A549 (cell line): ENCODE measurements around the gene PACSIN1. TPM values are rescaled to one million over a fixed set of nuclear protein-coding genes. Genes with fewer than 3 reads are reported as not detected.
A peak's percentile ranks its signal among the peaks of the same experiment; 100 is the strongest.

ENCODE experiments used
- ATAC-seq, 2 experiments: fragments of 200-7000 bp in 1 of 2; fragments of >200 bp in 1 of 2; cut with Nextera tagmentation in 1 of 2; cut with Tn5 transposase in 1 of 2; 3 replicates each; pipeline versions ENCODE4 v1.8.0 to v1.9.1; 2018 to 2020; ENCODE audit warnings: mild to moderate bottlenecking in 1 of 2, moderate library complexity in 1 of 2
- CTCF ChIA-PET: fragments of 300-600 bp; sonication (Branson Sonifier 250); formaldehyde crosslinking; extraction: SDS; loops from one replicate; lab custom pipeline; 2021; ENCODE audit warnings: antibody characterized with exemption, inconsistent platforms; lab: Yijun Ruan, JAX
- POLR2A ChIA-PET: fragments of 350-600 bp; formaldehyde crosslinking; extraction: SDS; loops from one replicate; lab custom pipeline; 2021; ENCODE audit warnings: antibody characterized with exemption, inconsistent platforms; lab: Yijun Ruan, JAX
- DNase-seq, 2 experiments: peaks; one replicate each; pipeline versions ENCODE4 v3.0.0 to v3.0.0-alpha.2; 2011 to 2016; ENCODE audit warnings: low read depth in 1 of 2, low spot score in 1 of 2
- FAIRE-seq: peaks from 2 replicates; lab custom pipeline; 2011; peaks lifted over from hg19 to GRCh38; lab: Jason Lieb, UNC
- H3K27ac ChIP-seq, 2 experiments: fragments of >200 bp; sonication (Bioruptor Twin); formaldehyde crosslinking; 3 replicates each; pipeline ENCODE4 v1.5.1; 2016 to 2017
- H3K4me1 ChIP-seq: fragments of >200 bp; sonication (Bioruptor Twin); formaldehyde crosslinking; 3 replicates; pipeline ENCODE4 v1.6.1; 2016
- H3K4me2 ChIP-seq: fragments of >200 bp; sonication (Bioruptor Twin); formaldehyde crosslinking; 3 replicates; pipeline ENCODE4 v1.6.1; 2016
- H3K4me3 ChIP-seq: fragments of >200 bp; sonication (Bioruptor Twin); formaldehyde crosslinking; 3 replicates; pipeline ENCODE4 v1.5.1; 2016
- H3K9me3 ChIP-seq: fragments of >200 bp; sonication (Bioruptor Twin); formaldehyde crosslinking; 3 replicates; pipeline ENCODE4 v1.6.1; 2016
- BHLHE40 ChIP-seq: IDR thresholded peaks from 2 replicates; pipeline ENCODE4 v1.6.1; 2012; ENCODE audit warnings: low read depth, low read length, inconsistent platforms
- E2F6 ChIP-seq: IDR thresholded peaks from 2 replicates; pipeline ENCODE4 v1.6.1; 2012; ENCODE audit warnings: low read depth, borderline replicate concordance
- EHMT2 ChIP-seq: fragments of 200-600 bp; sonication (generic); IDR thresholded peaks from 2 replicates; pipeline ENCODE4 v1.6.1; 2016; ENCODE audit warnings: antibody characterized with exemption, low read depth, mild to moderate bottlenecking, moderate library complexity
- EP300 ChIP-seq, 2 experiments: fragments of >200 bp; sonication (Bioruptor Twin); formaldehyde crosslinking; IDR thresholded peaks; 2 replicates in 1 of 2; 3 replicates in 1 of 2; pipeline ENCODE4 v1.6.1; 2016 to 2017
- HDAC2 ChIP-seq: fragments of 200-600 bp; sonication (generic); IDR thresholded peaks from 2 replicates; pipeline ENCODE4 v1.6.1; 2016
- HMGXB4 ChIP-seq: fragments of 250-450 bp; sonication (Bioruptor Pico); IDR thresholded peaks from 2 replicates; pipeline ENCODE4 v1.5.0; 2021; ENCODE audit warnings: mild to moderate bottlenecking, moderate library complexity, borderline replicate concordance
- JUN ChIP-seq, 2 experiments: fragments of >200 bp; sonication (Bioruptor Twin); formaldehyde crosslinking; IDR thresholded peaks; 2 replicates in 1 of 2; 3 replicates in 1 of 2; pipeline ENCODE4 v1.6.1; 2016 to 2017
- KDM1A ChIP-seq: fragments of 200-600 bp; sonication (generic); IDR thresholded peaks from 2 replicates; pipeline ENCODE4 v1.6.1; 2016; ENCODE audit warnings: low read depth, mild to moderate bottlenecking
- MYC ChIP-seq: IDR thresholded peaks from 2 replicates; pipeline ENCODE4 v1.6.1; 2012; ENCODE audit warnings: mild to moderate bottlenecking, inconsistent platforms, low read length, improper control_type of control experiment, borderline replicate concordance
- PBX3 ChIP-seq: IDR thresholded peaks from 2 replicates; pipeline ENCODE4 v1.6.1; 2012
- POLR2A ChIP-seq: IDR thresholded peaks from 2 replicates; pipeline ENCODE4 v1.6.1; 2012; ENCODE audit warnings: mild to moderate bottlenecking, low read length
- POLR2AphosphoS2 ChIP-seq: conservative IDR thresholded peaks from 2 replicates; pipeline ENCODE4 v1.6.1; 2012; ENCODE audit warnings: low read length, improper control_type of control experiment, inconsistent platforms
- RCOR1 ChIP-seq: fragments of 150-350 bp; IDR thresholded peaks from 2 replicates; pipeline ENCODE4 v1.6.1; 2014; ENCODE audit warnings: antibody characterized with exemption, low read length, low read depth
- SMC3 ChIP-seq: fragments of >200 bp; sonication (Bioruptor Twin); formaldehyde crosslinking; IDR thresholded peaks from 3 replicates; pipeline ENCODE4 v1.6.1; 2018; ENCODE audit warnings: inconsistent platforms
- SREBF2 ChIP-seq: fragments of 450-650 bp; IDR thresholded peaks from 2 replicates; pipeline ENCODE4 v1.6.1; 2014; ENCODE audit warnings: mild to moderate bottlenecking, moderate library complexity
- ZC3H11A ChIP-seq: fragments of 450-650 bp; IDR thresholded peaks from 2 replicates; pipeline ENCODE4 v1.6.1; 2014; ENCODE audit warnings: antibody characterized with exemption, mild to moderate bottlenecking
- ZFP36 ChIP-seq: fragments of 450-650 bp; IDR thresholded peaks from 2 replicates; pipeline ENCODE4 v1.6.1; 2014; ENCODE audit warnings: borderline replicate concordance; ENCODE audit not compliant: partially characterized antibody
- ZSCAN20 ChIP-seq: fragments of 250-450 bp; sonication (Bioruptor Pico); IDR thresholded peaks from 2 replicates; pipeline ENCODE4 v1.8.0; 2022; ENCODE audit warnings: mild to moderate bottlenecking, moderate library complexity
- WGBS: methylation state at CpG from one replicate; pipeline ENCODE4 v1.1.6; 2017; ENCODE audit errors: missing lambda C conversion rate; 5-methylcytosine and 5-hydroxymethylcytosine counted together
- polyA plus RNA-seq, 4 experiments: library from polyadenylated mRNA; depleted of rRNA in 3 of 4; stranded (reverse); fragments of >200 nt; fragmentation: RNase III in 1 of 4; extraction: RNeasy Plus Mini Kit Qiagen cat#74134 plus additional on column Dnase treatment in 1 of 4; gene quantifications; 2 replicates in 3 of 4; 3 replicates in 1 of 4; pipeline ENCODE4 v1.2.3, GENCODE V29; 2011 to 2017

The PACSIN1 gene
- polyA plus RNA-seq, 2 of the 4 experiments (the other 2 are of a cell fraction), result 0.14 to 0.30 TPM

GRCh38 chr6:34462010-34462409 is 3.9 kb upstream of the PACSIN1 start:
- no peak for FAIRE-seq
- Histone ChIP-seq H3K4me1 (peaks cover 10% of the 10 kb centered on the region), H3K4me3 (no peak overlapping the region), H3K27ac (peak overlapping the region; percentile 41 to 71; a peak in 4 of 6 replicates), H3K9me3 (no peaks in the 10 kb centered on the region), H3K4me2 (peak overlapping the region; percentile 66)
- 71% methylated on average over 6 of the region's 6 CpGs for WGBS
- ChIA-PET CTCF (interaction anchor here (0.8 to 6.2 kb wide), 3 partner anchors 32 to 149 kb away, joined by 3 to 72 read pairs (median 4); no protein-coding TSS in a partner anchor), POLR2A (no interaction called here)
- no peak for ATAC-seq
- DNase-seq, result no peak
- TF ChIP-seq SREBF2, result no peak
- TF ChIP-seq EP300 (IDR thresholded peaks at IDR 0.05), result no peak
- no peak for TF ChIP-seq JUN (IDR thresholded peaks at IDR 0.05)
- TF ChIP-seq SMC3, result no peak
- TF ChIP-seq E2F6, result no peak
- TF ChIP-seq MYC, result no peak
- TF ChIP-seq EHMT2, result no peak
- no peak for TF ChIP-seq POLR2A

- peak; percentile 85 to 95 for ATAC-seq
- peak; percentile 55 to 68 for DNase-seq
- POLR2A ChIA-PET, result no interaction called here
- H3K9me3 ChIP-seq, result no peaks in the 10 kb centered on the region
- peak overlapping the region; percentile 41 to 71; a peak in 4 of 6 replicates for H3K27ac ChIP-seq
- no peak overlapping the region for H3K4me3 ChIP-seq
- CTCF ChIA-PET, result interaction anchor here (0.8 to 6.2 kb wide), 3 partner anchors 32 to 148 kb away, joined by 3 to 72 read pairs (median 4); no protein-coding TSS in a partner anchor
- peak overlapping the region; percentile 66 for H3K4me2 ChIP-seq
- 6% methylated on average over 6 of the region's 6 CpGs for WGBS
- peaks cover 10% of the 10 kb centered on the region for H3K4me1 ChIP-seq
- no peak for FAIRE-seq
- no peak for TF ChIP-seq PBX3
- no peak for TF ChIP-seq POLR2AphosphoS2
- no peak for TF ChIP-seq ZSCAN20 (CRISPR knock-in tag)
- no peak for TF ChIP-seq BHLHE40
- no peak for TF ChIP-seq RCOR1
- TF ChIP-seq KDM1A, result no peak
- no peak for TF ChIP-seq HDAC2
Measured at GRCh38 chr6:34462551-34462971, 3.3 kb upstream of the PACSIN1 start.

GRCh38 chr6:34463299-34463698 is 2.6 kb upstream of the PACSIN1 start:
- Histone ChIP-seq H3K4me1 (peaks cover 10% of the 10 kb centered on the region), H3K27ac (no peak overlapping the region), H3K9me3 (no peaks in the 10 kb centered on the region), H3K4me2 (no peak overlapping the region), H3K4me3 (no peak overlapping the region)
- no peak for TF ChIP-seq HDAC2
- no peak for FAIRE-seq
- no peak for ATAC-seq
- CTCF ChIA-PET, result interaction anchor here (0.9 to 6.2 kb wide), 3 partner anchors 148 to 267 kb away, joined by 3 to 72 read pairs (median 3); no protein-coding TSS in a partner anchor
- POLR2A ChIA-PET, result interaction anchor here (1.3 kb wide), 1 partner anchor 37 kb away, joined by 3 read pairs; the partner anchor contains the start of gene RPS10
- 79% methylated on average over 2 of the region's 2 CpGs for WGBS
- DNase-seq, result no peak

- H3K4me2 ChIP-seq, result no peak overlapping the region
- FAIRE-seq (no peak), DNase-seq (no peak), ATAC-seq (no peak)
- ChIA-PET POLR2A (interaction anchor here (1.3 kb wide), 1 partner anchor 38 kb away, joined by 3 read pairs; the partner anchor contains the start of gene RPS10), CTCF (interaction anchor here (0.9 to 6.2 kb wide), 4 partner anchors 48 to 268 kb away, joined by 3 to 72 read pairs (median 3); no protein-coding TSS in a partner anchor)
- no peak overlapping the region for H3K27ac ChIP-seq
- WGBS, result 79% methylated on average over 3 of the region's 4 CpGs
- peaks cover 10% of the 10 kb centered on the region for H3K4me1 ChIP-seq
- H3K4me3 ChIP-seq, result no peak overlapping the region
- H3K9me3 ChIP-seq, result no peaks in the 10 kb centered on the region
- TF ChIP-seq ZC3H11A, result no peak
- no peak for TF ChIP-seq HMGXB4 (CRISPR knock-in tag)
- peak; percentile 88 for TF ChIP-seq ZFP36
Measured at GRCh38 chr6:34463849-34464248, 2.0 kb upstream of the PACSIN1 start.
